ENCODE measurements around the gene COX4I1. TPM values are rescaled to one million over a fixed set of nuclear protein-coding genes. Genes with fewer than 3 reads are reported as not detected.

Gene COX4I1
- total RNA-seq, 1 experiment from 2014 or later: 618 TPM

DNA sequence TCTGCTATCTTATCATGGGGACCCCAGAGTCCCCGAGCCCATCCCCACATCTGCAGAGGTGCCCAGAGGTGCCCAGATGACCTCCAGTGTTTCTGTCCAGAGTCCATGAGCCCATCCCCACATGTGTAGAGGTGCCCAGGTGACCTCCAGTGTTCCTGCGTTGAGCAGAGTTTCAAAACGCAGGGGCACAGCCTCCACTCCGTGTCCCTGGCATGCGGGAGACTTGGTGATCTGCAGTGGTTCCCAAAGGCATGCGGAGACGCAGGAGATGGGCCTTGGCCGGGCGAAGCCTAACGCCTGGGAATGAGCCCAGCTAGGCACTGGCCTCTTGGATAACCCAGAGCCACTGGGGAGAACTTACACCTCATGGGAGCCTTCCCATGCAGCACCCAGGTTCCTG, 41.3 kb downstream of the COX4I1 start:
- intact Hi-C loops (cut with micrococcal nuclease): no loop called here
- H3K4me3 Mint-ChIP-seq (ENCODE audit: unreplicated experiment): no peak overlapping the region
- TF ChIP-seq, protein P1, sequence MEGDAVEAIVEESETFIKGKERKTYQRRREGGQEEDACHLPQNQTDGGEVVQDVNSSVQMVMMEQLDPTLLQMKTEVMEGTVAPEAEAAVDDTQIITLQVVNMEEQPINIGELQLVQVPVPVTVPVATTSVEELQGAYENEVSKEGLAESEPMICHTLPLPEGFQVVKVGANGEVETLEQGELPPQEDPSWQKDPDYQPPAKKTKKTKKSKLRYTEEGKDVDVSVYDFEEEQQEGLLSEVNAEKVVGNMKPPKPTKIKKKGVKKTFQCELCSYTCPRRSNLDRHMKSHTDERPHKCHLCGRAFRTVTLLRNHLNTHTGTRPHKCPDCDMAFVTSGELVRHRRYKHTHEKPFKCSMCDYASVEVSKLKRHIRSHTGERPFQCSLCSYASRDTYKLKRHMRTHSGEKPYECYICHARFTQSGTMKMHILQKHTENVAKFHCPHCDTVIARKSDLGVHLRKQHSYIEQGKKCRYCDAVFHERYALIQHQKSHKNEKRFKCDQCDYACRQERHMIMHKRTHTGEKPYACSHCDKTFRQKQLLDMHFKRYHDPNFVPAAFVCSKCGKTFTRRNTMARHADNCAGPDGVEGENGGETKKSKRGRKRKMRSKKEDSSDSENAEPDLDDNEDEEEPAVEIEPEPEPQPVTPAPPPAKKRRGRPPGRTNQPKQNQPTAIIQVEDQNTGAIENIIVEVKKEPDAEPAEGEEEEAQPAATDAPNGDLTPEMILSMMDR (IDR thresholded peaks at IDR 0.05; ENCODE audit: unreplicated experiment): no peak
- BruUV-seq (replicated peaks): no TSS peak
- no peaks in the 10 kb centered on the region for H3K36me3 Mint-ChIP-seq (ENCODE audit: insufficient read depth, unreplicated experiment)
- no peaks in the 10 kb centered on the region for H3K4me1 Mint-ChIP-seq (ENCODE audit: insufficient read depth, unreplicated experiment)
- ChIA-PET CTCF (no interaction called here), POLR2A (no interaction called here)
- no peak for DNase-seq (ENCODE audit: unreplicated experiment)
- peaks cover 81% of the 10 kb centered on the region for H3K27me3 Mint-ChIP-seq (ENCODE audit: insufficient read depth, unreplicated experiment)
- H3K9me3 Mint-ChIP-seq (ENCODE audit: unreplicated experiment): no peaks in the 10 kb centered on the region
- H3K27ac Mint-ChIP-seq (ENCODE audit: low read depth, unreplicated experiment): no peak overlapping the region

DNA sequence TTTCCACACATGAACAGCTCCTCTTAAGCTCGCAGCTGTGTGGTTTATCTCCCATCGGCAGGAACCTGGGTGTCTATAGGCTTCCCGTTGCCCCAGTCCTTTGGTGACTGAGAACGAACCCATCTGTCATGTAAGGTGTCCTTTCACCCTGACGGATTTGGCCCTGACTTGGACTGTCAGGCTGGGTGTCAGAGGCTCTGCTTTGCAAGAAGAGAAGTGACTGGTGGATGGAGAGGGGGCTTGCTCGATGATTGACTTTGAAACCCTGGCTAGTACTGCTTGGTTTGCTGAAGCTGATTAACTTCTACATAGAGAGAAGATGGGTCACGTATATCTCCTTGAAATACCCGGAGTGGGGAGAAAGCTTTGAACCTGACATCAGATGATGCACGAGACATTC, 42.9 kb downstream of the COX4I1 start:
- ChIA-PET CTCF (interaction anchor here (0.6 to 1.5 kb wide), 2 partner anchors 21 to 222 kb away, joined by 3 to 6 read pairs; no protein-coding TSS in a partner anchor), POLR2A (no interaction called here)
- DNase-seq (ENCODE audit: unreplicated experiment): no peak
- Mint-ChIP-seq H3K27me3 (ENCODE audit: insufficient read depth, unreplicated experiment) (peaks cover 79% of the 10 kb centered on the region), H3K4me3 (ENCODE audit: unreplicated experiment) (no peak overlapping the region), H3K36me3 (ENCODE audit: insufficient read depth, unreplicated experiment) (no peaks in the 10 kb centered on the region), H3K4me1 (ENCODE audit: insufficient read depth, unreplicated experiment) (no peaks in the 10 kb centered on the region), H3K27ac (ENCODE audit: low read depth, unreplicated experiment) (no peak overlapping the region), H3K9me3 (ENCODE audit: unreplicated experiment) (no peaks in the 10 kb centered on the region)
- BruUV-seq (replicated peaks): no TSS peak
- TF ChIP-seq, protein P1 (IDR thresholded peaks at IDR 0.05; ENCODE audit: unreplicated experiment): no peak
- intact Hi-C loops (cut with micrococcal nuclease): no loop called here

DNA sequence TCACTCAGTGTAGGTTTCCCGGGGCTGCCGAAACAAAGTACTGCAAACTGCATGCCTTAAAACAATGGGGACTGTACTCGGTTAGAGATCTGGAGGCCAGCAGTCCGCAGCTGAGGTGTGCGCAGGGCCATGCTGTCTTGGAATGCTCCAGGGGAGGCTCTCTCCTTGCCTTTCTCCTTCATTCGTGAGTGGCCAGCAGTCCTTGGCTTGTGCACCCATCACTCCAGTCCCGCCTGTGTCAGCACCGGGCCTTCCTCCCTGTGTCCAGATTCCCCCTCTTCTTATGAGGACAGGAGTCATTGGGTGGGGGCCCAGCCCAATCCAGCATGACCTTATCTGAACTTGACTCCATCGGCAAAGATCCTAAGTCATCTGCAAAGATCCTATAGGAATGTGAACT, 43.4 kb downstream of the COX4I1 start:
- TF ChIP-seq, protein P1 (IDR thresholded peaks at IDR 0.05; ENCODE audit: unreplicated experiment): no peak
- H3K4me1 Mint-ChIP-seq (ENCODE audit: insufficient read depth, unreplicated experiment): no peaks in the 10 kb centered on the region
- POLR2A ChIA-PET: no interaction called here
- H3K36me3 Mint-ChIP-seq (ENCODE audit: insufficient read depth, unreplicated experiment): no peaks in the 10 kb centered on the region
- peaks cover 79% of the 10 kb centered on the region for H3K27me3 Mint-ChIP-seq (ENCODE audit: insufficient read depth, unreplicated experiment)
- no peak overlapping the region for H3K4me3 Mint-ChIP-seq (ENCODE audit: unreplicated experiment)
- H3K27ac Mint-ChIP-seq (ENCODE audit: low read depth, unreplicated experiment): no peak overlapping the region
- DNase-seq (ENCODE audit: unreplicated experiment): no peak
- intact Hi-C loops (cut with micrococcal nuclease): no loop called here
- H3K9me3 Mint-ChIP-seq (ENCODE audit: unreplicated experiment): no peaks in the 10 kb centered on the region
- BruUV-seq (replicated peaks): no TSS peak
- CTCF ChIA-PET: interaction anchor here (0.6 to 1.5 kb wide), 2 partner anchors 21 to 222 kb away, joined by 3 to 6 read pairs; no protein-coding TSS in a partner anchor

DNA sequence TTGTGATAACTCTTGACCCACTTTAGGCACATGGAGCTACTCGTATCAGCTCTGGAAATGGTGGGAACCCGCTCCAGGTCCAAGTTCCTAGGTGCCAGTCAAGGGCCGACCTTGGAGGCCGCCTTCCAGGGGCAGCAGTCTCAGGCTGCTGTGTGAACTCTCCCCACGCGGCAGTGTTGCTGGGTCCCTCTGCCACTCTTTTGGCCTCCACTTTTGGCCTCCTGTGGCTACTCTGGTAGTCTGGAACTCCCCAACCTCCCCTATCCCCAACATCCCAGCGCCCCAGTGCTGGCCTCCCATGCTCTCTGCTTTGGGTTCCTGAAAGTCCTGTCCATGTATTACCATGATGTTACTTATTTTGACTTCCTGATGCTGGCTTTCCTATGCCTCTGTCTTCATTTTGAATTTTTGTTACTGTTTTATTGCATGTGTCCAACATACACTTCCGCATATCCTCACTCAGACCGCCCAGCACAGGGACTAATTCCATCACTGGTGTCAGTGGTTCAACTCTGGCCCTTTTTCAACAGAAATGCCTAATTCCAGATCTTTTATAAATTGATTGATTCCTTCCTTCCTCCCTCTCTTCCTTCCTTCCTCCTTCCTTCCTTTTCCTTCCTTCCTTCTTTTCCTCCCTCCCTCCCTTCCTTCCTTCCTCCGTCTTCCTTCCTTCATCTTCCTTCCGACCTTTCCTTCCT, 44.1 kb downstream of the COX4I1 start:
- TF ChIP-seq, protein P1 (IDR thresholded peaks at IDR 0.05; ENCODE audit: unreplicated experiment): no peak
- intact Hi-C loops (cut with micrococcal nuclease): no loop called here
- ChIA-PET POLR2A (no interaction called here), CTCF (no interaction called here)
- BruUV-seq (replicated peaks): no TSS peak
- no peak for DNase-seq (ENCODE audit: unreplicated experiment)
- Mint-ChIP-seq H3K27ac (ENCODE audit: low read depth, unreplicated experiment) (no peak overlapping the region), H3K27me3 (ENCODE audit: insufficient read depth, unreplicated experiment) (peaks cover 81% of the 10 kb centered on the region), H3K4me1 (ENCODE audit: insufficient read depth, unreplicated experiment) (no peaks in the 10 kb centered on the region), H3K36me3 (ENCODE audit: insufficient read depth, unreplicated experiment) (no peaks in the 10 kb centered on the region), H3K9me3 (ENCODE audit: unreplicated experiment) (no peaks in the 10 kb centered on the region), H3K4me3 (ENCODE audit: unreplicated experiment) (no peak overlapping the region)

Data from MCF 10A (cell line).